Peyer's patch (tissue), 4 donors: ENCODE measurements around the gene EPHA10.

Experiments used
- POLR2A ChIP-seq, 2 donors: fragments of 450-650 bp; IDR thresholded peaks; one replicate each; pipeline ENCODE4 v1.5.1; 2017; ENCODE audit warnings: antibody characterized with exemption in 2 of 2, mild to moderate bottlenecking in 2 of 2, moderate library complexity in 2 of 2
- TF ChIP-seq, protein P1 (sequence below), 6 experiments: fragments of 450-650 bp in 4 of 6; fragments of 200-600 bp in 2 of 6; sonication (generic) in 1 of 6; IDR thresholded peaks; one replicate each; pipeline ENCODE4 v1.5.1; 2017 to 2019; ENCODE audit warnings: antibody characterized with exemption in 6 of 6, mild to moderate bottlenecking in 3 of 6, moderate library complexity in 1 of 6

- TF ChIP-seq, protein P1, sequence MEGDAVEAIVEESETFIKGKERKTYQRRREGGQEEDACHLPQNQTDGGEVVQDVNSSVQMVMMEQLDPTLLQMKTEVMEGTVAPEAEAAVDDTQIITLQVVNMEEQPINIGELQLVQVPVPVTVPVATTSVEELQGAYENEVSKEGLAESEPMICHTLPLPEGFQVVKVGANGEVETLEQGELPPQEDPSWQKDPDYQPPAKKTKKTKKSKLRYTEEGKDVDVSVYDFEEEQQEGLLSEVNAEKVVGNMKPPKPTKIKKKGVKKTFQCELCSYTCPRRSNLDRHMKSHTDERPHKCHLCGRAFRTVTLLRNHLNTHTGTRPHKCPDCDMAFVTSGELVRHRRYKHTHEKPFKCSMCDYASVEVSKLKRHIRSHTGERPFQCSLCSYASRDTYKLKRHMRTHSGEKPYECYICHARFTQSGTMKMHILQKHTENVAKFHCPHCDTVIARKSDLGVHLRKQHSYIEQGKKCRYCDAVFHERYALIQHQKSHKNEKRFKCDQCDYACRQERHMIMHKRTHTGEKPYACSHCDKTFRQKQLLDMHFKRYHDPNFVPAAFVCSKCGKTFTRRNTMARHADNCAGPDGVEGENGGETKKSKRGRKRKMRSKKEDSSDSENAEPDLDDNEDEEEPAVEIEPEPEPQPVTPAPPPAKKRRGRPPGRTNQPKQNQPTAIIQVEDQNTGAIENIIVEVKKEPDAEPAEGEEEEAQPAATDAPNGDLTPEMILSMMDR (IDR thresholded peaks at IDR 0.05) = no peak
- TF ChIP-seq POLR2A (IDR thresholded peaks at IDR 0.05) = no peak
These were observed 45.0 kb upstream of the EPHA10 start for GRCh38 chr1:37809942-37810341.
